Measurements from ENCODE around the gene PTPRR. TPM values are rescaled to one million over a fixed set of nuclear protein-coding genes. Genes with fewer than 3 reads are reported as not detected.

The PTPRR gene
- polyA plus RNA-seq, 1 of the 3 experiments (the other 2 are of a cell fraction): 1.4 TPM

- Histone ChIP-seq H3K4me2 (no peak overlapping the region), H3K9me3 (no peaks in the 10 kb centered on the region), H3K27ac (ENCODE audit: low read depth in 2 of 2, low read length in 1 of 2) (no peak overlapping the region), H3K36me3 (replicated peaks in 1 of 2; ENCODE audit: control insufficient read depth in 1 of 2, insufficient read depth in 2 of 2, low read length in 1 of 2) (no peaks in the 10 kb centered on the region), H3F3A (replicated peaks; ENCODE audit: insufficient read depth) (no peaks in the 10 kb centered on the region), H3K4me3 (ENCODE audit: low read depth in 2 of 2, low read length in 1 of 2) (no peak overlapping the region), H3K9me2 (no peaks in the 10 kb centered on the region), H3K79me2 (ENCODE audit: insufficient read depth) (no peaks in the 10 kb centered on the region), H3K27me3 (ENCODE audit: insufficient read depth) (no peaks in the 10 kb centered on the region), H2AFZ (ENCODE audit: low read depth) (no peak overlapping the region), H4K20me1 (ENCODE audit: insufficient read depth) (no peaks in the 10 kb centered on the region), H3K4me1 (ENCODE audit: control insufficient read depth in 1 of 2, insufficient read depth in 2 of 2, low read depth in 1 of 2, low read length in 1 of 2) (no peaks in the 10 kb centered on the region), H3K9ac (no peak overlapping the region)
- no peak for DNase-seq
- WGBS (ENCODE audit: low lambda C conversion rate): 83% methylated on average over 4 of the region's 4 CpGs
- CTCF ChIA-PET: no interaction called here
- POLR2A ChIA-PET: no interaction called here
- no peak for TF ChIP-seq NFIC (IDR thresholded peaks at IDR 0.05; ENCODE audit: borderline replicate concordance)
Observed at GRCh38 chr12:70933133-70933532, 12.6 kb upstream of the PTPRR start.

GRCh38 chr12:70929029-70929428, 8.5 kb upstream of the PTPRR start:
- Histone ChIP-seq H3K9me3 (no peaks in the 10 kb centered on the region), H3K9me2 (no peaks in the 10 kb centered on the region), H3K4me3 (ENCODE audit: low read depth in 2 of 2, low read length in 1 of 2) (no peak overlapping the region), H3K4me2 (no peak overlapping the region), H2AFZ (ENCODE audit: low read depth) (no peak overlapping the region), H3K79me2 (ENCODE audit: insufficient read depth) (no peaks in the 10 kb centered on the region), H3K9ac (no peak overlapping the region), H3K27ac (ENCODE audit: low read depth in 2 of 2, low read length in 1 of 2) (no peak overlapping the region), H3K27me3 (ENCODE audit: insufficient read depth) (no peaks in the 10 kb centered on the region), H3K36me3 (replicated peaks in 1 of 2; ENCODE audit: control insufficient read depth in 1 of 2, insufficient read depth in 2 of 2, low read length in 1 of 2) (no peaks in the 10 kb centered on the region), H3K4me1 (ENCODE audit: control insufficient read depth in 1 of 2, insufficient read depth in 2 of 2, low read depth in 1 of 2, low read length in 1 of 2) (no peaks in the 10 kb centered on the region; a peak in 1 of 4 replicates), H4K20me1 (ENCODE audit: insufficient read depth) (no peaks in the 10 kb centered on the region), H3F3A (replicated peaks; ENCODE audit: insufficient read depth) (no peaks in the 10 kb centered on the region)
- CTCF ChIA-PET: no interaction called here
- POLR2A ChIA-PET: no interaction called here
- TF ChIP-seq RXRA (IDR thresholded peaks at IDR 0.05; ENCODE audit: borderline replicate concordance, low read depth): no peak
- TF ChIP-seq GATA2 (CRISPR knock-in tag; IDR thresholded peaks at IDR 0.05): no peak
- no peak for TF ChIP-seq JUND (IDR thresholded peaks at IDR 0.05)
- TF ChIP-seq USF2 (IDR thresholded peaks at IDR 0.05; ENCODE audit: borderline replicate concordance, low read depth, low read length): no peak
- no peak for TF ChIP-seq ZBTB33 (IDR thresholded peaks at IDR 0.05; ENCODE audit: borderline replicate concordance, low read depth)
- no peak for TF ChIP-seq POLR2AphosphoS5 (IDR thresholded peaks at IDR 0.05; ENCODE audit: low read depth, low read length)
- no peak for TF ChIP-seq SIN3A (IDR thresholded peaks at IDR 0.05; ENCODE audit: borderline replicate concordance, low read depth, low read length)
- TF ChIP-seq RAD21 (IDR thresholded peaks at IDR 0.05; ENCODE audit: low read length): no peak
- TF ChIP-seq MAX (IDR thresholded peaks at IDR 0.05; ENCODE audit: low read depth): no peak
- TF ChIP-seq EP300 (IDR thresholded peaks at IDR 0.05; ENCODE audit: borderline replicate concordance in 1 of 2, low read depth in 1 of 2, low read length in 1 of 2): no peak
- no peak for TF ChIP-seq MXI1 (IDR thresholded peaks at IDR 0.05; ENCODE audit: low read depth, low read length)
- TF ChIP-seq TEAD4 (IDR thresholded peaks at IDR 0.05; ENCODE audit: borderline replicate concordance, insufficient read depth): no peak
- no peak for TF ChIP-seq REST (IDR thresholded peaks at IDR 0.05; ENCODE audit: low read depth, low read length)
- TF ChIP-seq RCOR1 (IDR thresholded peaks at IDR 0.05; ENCODE audit: low read length): no peak
- no peak for DNase-seq
